Ovary (tissue), 3 donors: ENCODE measurements around the gene PTPRK.

Experiments used
- CTCF ChIP-seq, 3 donors: fragments of 450-650 bp in 2 of 3; fragments of 200-600 bp in 1 of 3; IDR thresholded peaks; one replicate each; pipeline versions ENCODE4 v1.5.1 to v1.8.0; 2016 to 2022; ENCODE audit warnings: antibody characterized with exemption in 3 of 3, mild to moderate bottlenecking in 1 of 3
- POLR2A ChIP-seq: fragments of 450-650 bp; IDR thresholded peaks from one replicate; pipeline ENCODE4 v1.6.1; 2017; ENCODE audit warnings: antibody characterized with exemption, mild to moderate bottlenecking, moderate library complexity
- donor health status: DM: no; HTN: no; CAD: no.

- no peak for TF ChIP-seq CTCF (IDR thresholded peaks at IDR 0.05)
- TF ChIP-seq POLR2A = no peak
Observed at GRCh38 chr6:128071212-128071611, 449.2 kb downstream of the PTPRK start.
